Activated B cell treated with CpG ODN at 0.5 μM for 24 hours (primary cell): Measurements from ENCODE around the gene BNC2. TPM values are rescaled to one million over a fixed set of nuclear protein-coding genes. Genes with fewer than 3 reads are reported as not detected.

Experiments
- ATAC-seq: fragments of 200-7000 bp; cut with Tn5 transposase; one replicate; pipeline ENCODE4 v1.10.0; 2021; ENCODE audit warnings: low read depth, mild to moderate bottlenecking, moderate library complexity
- CTCF ChIA-PET: fragments of 350-600 bp; sonication (Branson Sonifier 250); formaldehyde crosslinking; loops from one replicate; lab custom pipeline; 2021; ENCODE audit warnings: antibody characterized with exemption; lab: Charles Lee
- POLR2A ChIA-PET: fragments of 350-600 bp; sonication (Branson Sonifier 250); formaldehyde crosslinking; loops from one replicate; lab custom pipeline; 2021; ENCODE audit warnings: antibody characterized with exemption; lab: Charles Lee
- DNase-seq: peaks from one replicate; pipeline ENCODE4 v3.0.0; 2022
- H3K27ac Mint-ChIP-seq: one replicate; pipeline ENCODE4 v1.8.0; 2020; ENCODE audit warnings: mixed read lengths
- H3K27me3 Mint-ChIP-seq: one replicate; pipeline ENCODE4 v1.8.0; 2021; ENCODE audit warnings: mixed read lengths
- H3K36me3 Mint-ChIP-seq: one replicate; pipeline ENCODE4 v1.8.0; 2021; ENCODE audit warnings: low read depth, mixed read lengths
- H3K4me1 Mint-ChIP-seq: one replicate; pipeline ENCODE4 v1.8.0; 2021; ENCODE audit warnings: mixed read lengths
- H3K4me3 Mint-ChIP-seq: one replicate; pipeline ENCODE4 v1.8.0; 2020; ENCODE audit warnings: mild to moderate bottlenecking, mixed read lengths
- H3K9me3 Mint-ChIP-seq: one replicate; pipeline ENCODE4 v1.8.0; 2020; ENCODE audit warnings: mixed read lengths
- CTCF ChIP-seq: fragments of 200-600 bp; IDR thresholded peaks from one replicate; pipeline ENCODE4 v1.8.0; 2022; ENCODE audit warnings: antibody characterized with exemption, mild to moderate bottlenecking
- intact Hi-C: fragments of 100-400 bp; cut with micrococcal nuclease; formaldehyde crosslinking; loops from one replicate; pipeline ENCODE4 v1.15.1; 2024
- total RNA-seq: library from RNA; stranded (reverse); gene quantifications from 2 replicates; pipeline ENCODE4 v1.2.3, GENCODE V29; 2022

BNC2 gene
- total RNA-seq, 1 donor from 2014 or later = not detected

DNA sequence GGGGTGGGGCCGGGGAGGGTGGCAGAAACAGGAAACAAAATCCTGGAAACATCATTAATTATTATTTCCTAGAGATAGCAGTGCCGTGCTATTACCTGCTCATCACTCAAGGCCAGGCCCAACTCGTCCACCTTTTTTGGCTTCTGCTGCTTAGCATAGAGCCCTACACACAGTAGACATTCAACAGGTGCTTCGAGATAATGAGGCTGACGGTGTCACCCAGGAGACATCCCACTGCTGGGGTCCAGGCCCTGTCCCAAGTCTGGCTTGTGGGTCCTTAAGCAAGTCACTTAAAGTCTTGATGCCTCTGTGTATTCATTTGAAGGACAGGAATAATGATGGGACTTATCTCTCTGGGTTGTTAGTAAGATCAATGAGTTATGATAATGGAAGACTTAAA lies 506.6 kb downstream of the BNC2 start:
- CTCF ChIA-PET = no interaction called here
- ATAC-seq = no peak
- intact Hi-C loops = no loop called here
- Mint-ChIP-seq H3K4me1 (no peaks in the 10 kb centered on the region), H3K36me3 (no peaks in the 10 kb centered on the region), H3K9me3 (no peaks in the 10 kb centered on the region), H3K4me3 (no peak overlapping the region), H3K27ac (no peak overlapping the region), H3K27me3 (no peaks in the 10 kb centered on the region)
- POLR2A ChIA-PET = no interaction called here
- DNase-seq = no peak
- TF ChIP-seq CTCF = no peak

DNA sequence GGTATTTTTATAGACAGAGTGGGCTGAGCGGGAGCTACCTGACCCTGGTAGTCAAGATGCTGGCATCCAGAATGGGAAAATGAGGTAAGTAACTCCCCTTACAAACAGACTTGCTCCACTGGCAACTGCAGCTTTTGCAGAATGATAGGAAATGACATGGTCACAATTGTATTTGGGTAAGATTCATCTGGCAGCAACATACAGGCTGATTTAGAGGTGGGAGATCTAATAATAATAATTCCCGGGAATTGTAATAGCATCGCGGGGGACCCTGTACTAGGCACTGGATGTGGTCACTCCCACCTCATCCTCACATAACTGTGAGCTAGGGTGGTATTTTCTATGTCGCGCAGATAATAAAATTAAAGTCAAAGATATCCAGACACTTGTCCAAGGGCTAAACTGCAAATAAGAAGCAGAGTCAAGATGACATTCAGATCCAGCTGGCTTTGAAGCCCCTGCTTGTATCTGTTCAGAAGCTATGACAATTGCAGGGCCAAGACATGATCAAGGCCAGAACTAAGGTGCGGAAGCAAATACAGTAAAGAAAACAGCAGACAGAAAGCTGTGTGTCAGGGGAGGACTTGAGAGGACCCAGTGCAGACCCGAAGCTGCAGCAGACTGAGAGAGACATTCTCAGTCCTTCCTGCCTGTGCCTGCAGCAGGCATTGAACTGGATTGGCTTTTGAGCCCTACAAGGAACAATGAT lies 507.2 kb downstream of the BNC2 start:
- ATAC-seq = no peak
- DNase-seq = no peak
- no peaks in the 10 kb centered on the region for H3K9me3 Mint-ChIP-seq
- CTCF ChIA-PET = no interaction called here
- no peaks in the 10 kb centered on the region for H3K36me3 Mint-ChIP-seq
- H3K27me3 Mint-ChIP-seq = no peaks in the 10 kb centered on the region
- POLR2A ChIA-PET = no interaction called here
- H3K4me1 Mint-ChIP-seq = no peaks in the 10 kb centered on the region
- no peak overlapping the region for H3K27ac Mint-ChIP-seq
- intact Hi-C loops = no loop called here
- no peak for TF ChIP-seq CTCF
- no peak overlapping the region for H3K4me3 Mint-ChIP-seq

- H3K27ac Mint-ChIP-seq = no peak overlapping the region
- H3K36me3 Mint-ChIP-seq = no peaks in the 10 kb centered on the region
- ATAC-seq (no peak), DNase-seq (no peak)
- H3K9me3 Mint-ChIP-seq = no peaks in the 10 kb centered on the region
- ChIA-PET CTCF (no interaction called here), POLR2A (no interaction called here)
- intact Hi-C loops = no loop called here
- TF ChIP-seq CTCF = no peak
- no peaks in the 10 kb centered on the region for H3K27me3 Mint-ChIP-seq
- no peak overlapping the region for H3K4me3 Mint-ChIP-seq
- H3K4me1 Mint-ChIP-seq = no peaks in the 10 kb centered on the region
These were observed 508.5 kb downstream of the BNC2 start for GRCh38 chr9:16361939-16362338.

DNA sequence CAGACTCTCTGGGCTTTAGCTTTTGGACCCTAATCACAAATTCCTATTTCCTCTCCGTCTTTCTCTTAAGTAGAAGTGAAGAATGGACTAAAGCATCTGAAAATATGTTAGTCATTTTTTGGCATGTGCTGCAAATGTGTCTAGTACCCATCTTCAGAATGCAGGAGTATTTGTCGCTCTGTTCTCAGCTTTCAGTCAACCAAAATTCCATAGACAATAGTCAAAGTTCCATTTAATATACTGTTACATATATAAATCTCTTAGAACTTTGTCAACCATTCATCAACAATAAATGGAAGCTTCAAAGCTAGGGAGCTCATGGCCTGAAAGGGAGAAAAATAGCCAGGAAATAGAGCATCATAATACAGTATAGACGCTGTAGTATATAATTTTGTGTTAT lies 509.4 kb downstream of the BNC2 start:
- TF ChIP-seq CTCF = no peak
- Mint-ChIP-seq H3K9me3 (no peaks in the 10 kb centered on the region), H3K4me1 (no peaks in the 10 kb centered on the region), H3K4me3 (no peak overlapping the region), H3K36me3 (no peaks in the 10 kb centered on the region), H3K27me3 (no peaks in the 10 kb centered on the region), H3K27ac (no peak overlapping the region)
- ChIA-PET POLR2A (no interaction called here), CTCF (no interaction called here)
- no peak for ATAC-seq
- intact Hi-C loops = no loop called here
- no peak for DNase-seq

GRCh38 chr9:16360247-16360646 lies 510.2 kb downstream of the BNC2 start:
- DNase-seq (no peak), ATAC-seq (no peak)
- Mint-ChIP-seq H3K4me3 (no peak overlapping the region), H3K36me3 (no peaks in the 10 kb centered on the region), H3K27ac (no peak overlapping the region), H3K9me3 (no peaks in the 10 kb centered on the region), H3K4me1 (no peaks in the 10 kb centered on the region), H3K27me3 (no peaks in the 10 kb centered on the region)
- intact Hi-C loops = no loop called here
- no peak for TF ChIP-seq CTCF
- ChIA-PET CTCF (no interaction called here), POLR2A (no interaction called here)
